Neutrophil (primary cell): Measurements from ENCODE around the gene ST8SIA6.

ENCODE experiments used
- H3K27ac ChIP-seq: fragments of 200-600 bp; sonication (generic); 2 replicates; pipeline ENCODE4 v1.5.1; 2016; ENCODE audit warnings: mild to moderate bottlenecking, moderate library complexity
- H3K27me3 ChIP-seq: fragments of 200-600 bp; sonication (generic); 2 replicates; pipeline ENCODE4 v1.6.0; 2016; ENCODE audit warnings: mild to moderate bottlenecking
- H3K36me3 ChIP-seq: fragments of 200-600 bp; sonication (generic); 2 replicates; pipeline ENCODE4 v1.5.1; 2017
- H3K4me1 ChIP-seq, 2 experiments: fragments of 200-600 bp in 1 of 2; sonication (generic) in 1 of 2; 1 replicate in 1 of 2; 2 replicates in 1 of 2; pipeline versions ENCODE4 v1.5.1 to v1.6.1; 2013 to 2016; ENCODE audit warnings: low read depth in 1 of 2, low read length in 1 of 2, mild to moderate bottlenecking in 1 of 2, moderate library complexity in 1 of 2; ENCODE audit not compliant: control insufficient read depth in 1 of 2, insufficient read depth in 1 of 2
- H3K4me3 ChIP-seq, 2 experiments: fragments of 200-600 bp in 1 of 2; sonication (generic) in 1 of 2; 1 replicate in 1 of 2; 2 replicates in 1 of 2; pipeline ENCODE4 v1.5.1; 2013 to 2016; ENCODE audit warnings: low read depth in 1 of 2, low read length in 1 of 2, mild to moderate bottlenecking in 1 of 2, moderate library complexity in 1 of 2
- H3K9me3 ChIP-seq: fragments of 200-600 bp; sonication (generic); 2 replicates; pipeline ENCODE4 v1.5.1; 2016
- CTCF ChIP-seq: fragments of 200-600 bp; sonication (generic); IDR thresholded peaks from 2 replicates; pipeline ENCODE4 v1.5.1; 2016; ENCODE audit warnings: antibody characterized with exemption

The ST8SIA6 gene

DNA sequence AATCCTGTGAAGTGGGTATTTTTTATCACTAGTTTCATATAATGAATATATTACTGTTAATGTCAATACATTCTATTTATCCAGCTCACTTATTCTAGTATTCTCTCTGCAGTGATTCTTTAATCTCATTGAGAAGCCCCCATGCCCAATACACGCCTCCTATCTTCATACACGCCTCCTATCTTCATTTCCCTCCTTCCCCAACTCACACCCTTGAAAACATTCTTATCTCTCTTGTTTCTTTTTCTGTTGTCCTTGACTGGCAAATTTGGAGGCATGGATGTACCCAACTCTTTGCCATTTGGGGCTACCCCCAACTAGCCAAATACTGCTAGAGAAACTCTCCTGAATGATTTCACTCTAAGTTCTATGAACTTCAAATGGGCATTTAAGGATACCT, 40.5 kb downstream of the ST8SIA6 start:
- Histone ChIP-seq H3K27ac (no peak overlapping the region), H3K36me3 (no peaks in the 10 kb centered on the region), H3K4me3 (no peak overlapping the region), H3K9me3 (no peaks in the 10 kb centered on the region), H3K4me1 (no peaks in the 10 kb centered on the region), H3K27me3 (no peaks in the 10 kb centered on the region)
- TF ChIP-seq CTCF: no peak

DNA sequence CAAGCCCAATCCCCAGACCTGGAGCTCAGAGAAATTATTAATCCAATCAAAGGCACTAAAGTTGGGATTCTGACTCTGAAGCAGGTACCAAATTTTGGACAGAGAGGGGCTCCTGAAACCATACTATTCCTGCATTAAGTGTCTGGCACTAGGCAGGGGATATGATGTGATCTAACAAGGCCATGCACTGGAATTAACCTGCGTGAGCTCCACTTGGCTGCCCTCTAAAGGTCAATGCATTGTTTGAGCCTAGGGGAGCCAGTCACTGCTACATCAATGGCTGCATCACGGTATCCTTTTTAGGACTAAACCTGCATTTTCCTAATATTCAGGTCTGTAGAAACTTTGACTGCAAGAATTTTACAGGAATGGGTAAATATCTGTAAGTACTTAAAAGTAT, 42.1 kb downstream of the ST8SIA6 start:
- no peak for TF ChIP-seq CTCF
- H3K27ac ChIP-seq: no peak overlapping the region
- H3K36me3 ChIP-seq: no peaks in the 10 kb centered on the region
- no peak overlapping the region for H3K4me3 ChIP-seq
- no peaks in the 10 kb centered on the region for H3K4me1 ChIP-seq
- H3K9me3 ChIP-seq: no peaks in the 10 kb centered on the region
- H3K27me3 ChIP-seq: no peaks in the 10 kb centered on the region

GRCh38 chr10:17410907-17411306, 43.5 kb downstream of the ST8SIA6 start:
- no peaks in the 10 kb centered on the region for H3K27me3 ChIP-seq
- H3K36me3 ChIP-seq: no peaks in the 10 kb centered on the region
- TF ChIP-seq CTCF: no peak
- H3K9me3 ChIP-seq: no peaks in the 10 kb centered on the region
- H3K4me1 ChIP-seq: no peaks in the 10 kb centered on the region
- no peak overlapping the region for H3K27ac ChIP-seq
- no peak overlapping the region for H3K4me3 ChIP-seq

DNA sequence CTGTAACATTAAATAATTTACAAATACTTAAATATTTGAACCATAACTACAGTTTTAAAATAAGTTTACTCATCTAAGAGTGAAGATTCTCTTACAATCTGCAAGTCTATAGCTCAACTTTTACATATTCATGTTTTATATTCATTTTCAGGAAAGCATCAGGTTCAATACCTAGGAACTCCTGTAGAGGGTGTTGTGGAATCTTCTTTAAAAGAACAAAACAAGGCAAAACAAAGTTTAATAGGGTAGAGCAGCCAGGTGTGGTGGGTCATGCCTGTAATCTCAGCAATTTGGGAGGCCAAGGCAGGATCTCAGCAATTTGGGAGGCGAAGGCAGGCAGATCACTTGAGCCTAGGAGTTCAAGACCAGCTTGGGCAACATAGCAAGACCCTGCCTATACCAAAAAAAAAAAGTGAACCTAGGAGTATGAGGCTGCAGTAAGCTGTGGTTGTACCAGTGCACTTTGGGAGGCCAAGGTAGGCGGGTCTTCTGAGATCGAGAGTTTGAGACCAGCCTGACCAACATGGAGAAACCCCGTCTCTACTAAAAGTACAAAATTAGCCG, 45.1 kb downstream of the ST8SIA6 start:
- Histone ChIP-seq H3K36me3 (no peaks in the 10 kb centered on the region), H3K4me1 (no peaks in the 10 kb centered on the region), H3K9me3 (no peaks in the 10 kb centered on the region), H3K27me3 (no peaks in the 10 kb centered on the region), H3K4me3 (no peak overlapping the region), H3K27ac (no peak overlapping the region)
- TF ChIP-seq CTCF: no peak

- Histone ChIP-seq H3K27me3 (no peaks in the 10 kb centered on the region), H3K36me3 (no peaks in the 10 kb centered on the region), H3K4me1 (no peaks in the 10 kb centered on the region), H3K9me3 (no peaks in the 10 kb centered on the region), H3K4me3 (no peak overlapping the region), H3K27ac (no peak overlapping the region)
- TF ChIP-seq CTCF: no peak
Measured at GRCh38 chr10:17407047-17407446, 47.3 kb downstream of the ST8SIA6 start.
